Measurements from ENCODE around the gene DNLZ.
A peak's percentile ranks its signal among the peaks of the same experiment; 100 is the strongest.

DNLZ gene

DNA sequence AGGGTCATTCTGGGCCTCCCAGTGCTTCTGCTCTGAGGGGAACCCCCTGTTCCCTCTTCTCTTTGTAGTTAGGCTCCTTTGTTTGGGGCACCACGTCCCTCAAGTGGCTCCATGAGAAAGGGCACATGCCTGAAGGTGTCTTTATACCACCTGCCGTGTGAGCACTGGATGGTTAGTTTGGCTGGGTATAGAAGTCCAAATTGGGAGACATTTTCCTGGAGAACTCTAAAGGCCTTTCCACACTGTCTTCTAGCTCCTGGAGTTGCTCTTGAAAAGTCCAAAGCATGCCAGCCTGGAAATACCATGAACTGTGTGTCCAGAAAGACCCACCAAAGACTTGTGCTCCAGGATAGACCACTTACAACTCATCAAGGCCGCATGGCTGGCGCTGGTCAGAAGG lies 48.6 kb downstream of the DNLZ start:
- no peak for DNase-seq

- DNase-seq = no peak
These were observed 49.5 kb downstream of the DNLZ start for GRCh38 chr9:136314056-136314416.

DNA sequence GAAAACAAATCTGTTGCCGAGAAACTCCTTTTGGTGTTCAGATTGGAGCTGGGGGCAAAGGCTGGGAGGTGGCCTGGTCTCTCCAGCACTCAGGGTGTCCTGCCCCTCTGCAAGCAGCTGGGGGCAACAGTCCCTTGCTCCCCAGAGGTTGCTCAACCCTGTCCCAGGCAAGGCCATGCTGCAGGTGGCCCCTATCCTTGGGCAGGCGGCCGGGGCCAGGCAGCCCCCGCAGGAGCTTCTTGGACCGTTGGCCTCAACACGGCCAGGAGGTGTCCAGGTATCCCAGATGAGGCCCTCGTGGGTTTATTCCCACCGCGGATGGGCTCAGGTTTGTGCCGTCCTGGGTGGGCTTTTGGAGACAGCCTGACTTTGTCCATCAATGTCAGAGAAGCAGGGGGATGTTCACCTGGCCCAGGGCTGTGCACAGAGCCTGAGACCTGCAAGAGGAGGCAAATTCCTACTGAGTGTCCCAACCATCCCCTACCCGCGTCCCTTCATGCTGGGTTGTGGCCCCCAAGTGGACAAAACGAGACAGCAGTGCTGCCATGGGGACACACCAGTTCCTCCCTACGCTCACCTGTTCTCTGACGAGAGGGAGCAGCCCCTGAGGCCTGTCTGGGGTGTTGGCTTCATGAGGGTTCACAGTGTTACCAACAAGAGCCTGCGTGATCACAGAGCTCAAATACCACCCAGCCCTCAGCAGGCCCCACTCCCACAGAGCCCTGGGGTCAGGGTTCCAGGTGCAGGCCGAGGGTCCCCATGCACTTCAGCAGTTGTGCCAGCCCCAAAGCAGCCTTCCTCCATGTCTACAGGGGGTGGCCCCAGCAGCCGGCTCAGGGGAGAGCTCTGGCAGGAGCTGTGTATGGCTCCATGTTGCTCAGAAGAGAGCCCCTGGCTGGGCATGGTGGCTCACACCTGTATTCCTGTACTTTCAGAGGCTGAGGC lies 50.2 kb downstream of the DNLZ start:
- DNase-seq = no peak

DNA sequence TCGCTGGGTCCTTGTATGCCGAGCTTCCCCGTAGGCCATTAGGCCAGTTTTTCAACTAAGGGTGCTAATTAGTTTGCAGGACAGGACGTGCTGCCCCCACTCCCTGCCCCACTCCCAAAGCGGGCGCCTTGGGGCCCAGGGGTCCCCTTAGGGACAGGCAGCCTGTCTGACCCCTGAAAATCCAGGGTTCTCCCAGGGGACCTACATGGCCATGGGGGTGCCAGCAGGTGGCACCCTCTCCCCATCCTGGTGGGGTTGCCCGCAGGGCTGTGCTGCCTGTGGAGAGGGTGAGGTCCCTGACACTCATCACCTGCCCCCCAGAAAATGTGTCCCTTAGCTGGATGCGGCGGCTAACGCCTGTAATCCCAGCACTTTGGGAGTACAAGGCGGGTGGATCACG lies 51.1 kb downstream of the DNLZ start:
- DNase-seq = peak; percentile 49

DNA sequence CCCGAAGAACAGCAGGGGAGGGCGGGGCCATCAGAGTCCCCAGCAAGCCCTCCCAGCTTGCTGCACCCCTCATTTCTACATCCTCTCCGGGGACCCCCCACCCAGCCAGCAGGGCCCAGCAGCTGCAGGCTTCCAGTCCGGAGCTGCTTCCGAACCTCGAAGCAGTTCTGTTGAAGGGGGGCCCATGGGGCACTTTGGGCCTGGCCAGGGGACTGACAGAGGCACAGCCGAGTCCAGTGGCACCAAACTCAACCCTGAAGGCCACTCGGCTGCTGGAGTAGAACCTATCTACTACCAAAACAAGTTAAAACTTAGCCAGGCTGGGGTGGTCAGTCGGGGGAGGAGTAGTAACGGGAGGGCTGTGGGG lies 51.6 kb downstream of the DNLZ start:
- no peak for DNase-seq

GRCh38 chr9:136311051-136312008 lies 52.2 kb downstream of the DNLZ start:
- DNase-seq = no peak

- DNase-seq = no peak
These were observed 53.1 kb downstream of the DNLZ start for GRCh38 chr9:136310273-136311030.

- no peak for DNase-seq
These were observed 53.7 kb downstream of the DNLZ start for GRCh38 chr9:136309806-136310220.

Measured in MV-4-11 (cell line).